Astrocyte (in vitro differentiated cells and primary cell): Measurements from ENCODE around the gene KDM7A. TPM values are rescaled to one million over a fixed set of nuclear protein-coding genes. Genes with fewer than 3 reads are reported as not detected.

Source experiments
- DNase-seq: peaks from one replicate; pipeline ENCODE4 v3.0.0-alpha.2; 2010; ENCODE audit warnings: low read depth
- FAIRE-seq: peaks from 2 replicates; lab custom pipeline; 2011; peaks lifted over from hg19 to GRCh38; lab: Jason Lieb, UNC
- H2AFZ ChIP-seq: 2 replicates; pipeline ENCODE4 v1.6.0; 2012; ENCODE audit warnings: low read depth, low read length, inconsistent platforms
- H3K27ac ChIP-seq: 2 replicates; pipeline ENCODE4 v1.5.1; 2011; ENCODE audit warnings: low read depth, low read length, inconsistent platforms
- H3K27me3 ChIP-seq: 2 replicates; pipeline ENCODE4 v1.6.0; 2011; ENCODE audit warnings: low read length, inconsistent platforms; ENCODE audit not compliant: insufficient read depth
- H3K36me3 ChIP-seq: 2 replicates; pipeline ENCODE4 v1.5.1; 2011; ENCODE audit warnings: low read length, inconsistent platforms; ENCODE audit not compliant: insufficient read depth
- H3K4me1 ChIP-seq: 2 replicates; pipeline ENCODE4 v1.5.1; 2011; ENCODE audit warnings: low read length, inconsistent platforms; ENCODE audit not compliant: insufficient read depth
- H3K4me2 ChIP-seq: 2 replicates; pipeline ENCODE4 v1.6.0; 2012; ENCODE audit warnings: low read length, inconsistent platforms
- H3K4me3 ChIP-seq: 2 replicates; pipeline ENCODE4 v1.5.1; 2011; ENCODE audit warnings: low read depth, mild to moderate bottlenecking, low read length, inconsistent platforms; ENCODE audit not compliant: insufficient read depth
- H3K79me2 ChIP-seq: 2 replicates; pipeline ENCODE4 v1.6.0; 2012; ENCODE audit warnings: mild to moderate bottlenecking, low read length, inconsistent platforms; ENCODE audit not compliant: insufficient read depth
- H3K9ac ChIP-seq: 2 replicates; pipeline ENCODE4 v1.6.0; 2012; ENCODE audit warnings: mild to moderate bottlenecking, low read length, inconsistent platforms
- H3K9me3 ChIP-seq: 2 replicates; pipeline ENCODE4 v1.5.1; 2012; ENCODE audit warnings: low read depth, mild to moderate bottlenecking, low read length, inconsistent platforms; ENCODE audit not compliant: insufficient read depth
- H4K20me1 ChIP-seq: 2 replicates; pipeline ENCODE4 v1.6.0; 2012; ENCODE audit warnings: low read length, inconsistent platforms; ENCODE audit not compliant: insufficient read depth
- H3K27ac Mint-ChIP-seq: one replicate; pipeline ENCODE4 v1.8.0; 2021; ENCODE audit warnings: mild to moderate bottlenecking, mixed read lengths; ENCODE audit not compliant: unreplicated experiment
- H3K27me3 Mint-ChIP-seq: one replicate; pipeline ENCODE4 v1.8.0; 2021; ENCODE audit warnings: low read depth, mixed read lengths; ENCODE audit not compliant: unreplicated experiment
- H3K36me3 Mint-ChIP-seq: one replicate; pipeline ENCODE4 v1.8.0; 2021; ENCODE audit warnings: low read depth, mixed read lengths; ENCODE audit not compliant: unreplicated experiment
- H3K4me1 Mint-ChIP-seq: one replicate; pipeline ENCODE4 v1.8.0; 2021; ENCODE audit warnings: low read depth, mixed read lengths; ENCODE audit not compliant: unreplicated experiment
- H3K4me3 Mint-ChIP-seq: one replicate; pipeline ENCODE4 v1.8.0; 2021; ENCODE audit warnings: mild to moderate bottlenecking, moderate library complexity, mixed read lengths; ENCODE audit not compliant: unreplicated experiment
- H3K9me3 Mint-ChIP-seq: one replicate; pipeline ENCODE4 v1.8.0; 2021; ENCODE audit warnings: mild to moderate bottlenecking, mixed read lengths; ENCODE audit not compliant: unreplicated experiment
- EZH2 ChIP-seq: IDR thresholded peaks from 2 replicates; pipeline ENCODE4 v1.6.1; 2012; ENCODE audit warnings: mild to moderate bottlenecking, low read length, inconsistent platforms; ENCODE audit not compliant: insufficient read depth
- total RNA-seq: library from RNA; stranded (reverse); gene quantifications from 2 replicates; pipeline ENCODE4 v1.2.1, GENCODE V29; 2021
- TF ChIP-seq, protein P1 (sequence below): IDR thresholded peaks from 2 replicates; pipeline ENCODE4 v1.5.1; 2011; ENCODE audit warnings: low read depth, mild to moderate bottlenecking, inconsistent platforms, low read length, moderate library complexity; ENCODE audit not compliant: insufficient read depth

KDM7A gene
- total RNA-seq, 1 donor from 2014 or later, result 5.4 TPM

- Histone ChIP-seq H2AFZ (no peak overlapping the region), H3K4me1 (peaks cover 5% of the 10 kb centered on the region), H3K4me3 (no peak overlapping the region), H3K79me2 (peaks cover 3% of the 10 kb centered on the region), H3K36me3 (no peaks in the 10 kb centered on the region), H3K9ac (no peak overlapping the region), H4K20me1 (peaks cover 18% of the 10 kb centered on the region), H3K9me3 (no peaks in the 10 kb centered on the region), H3K27ac (no peak overlapping the region), H3K4me2 (no peak overlapping the region), H3K27me3 (no peaks in the 10 kb centered on the region)
- H3K9me3 Mint-ChIP-seq, result no peaks in the 10 kb centered on the region
- H3K27ac Mint-ChIP-seq, result no peak overlapping the region
- FAIRE-seq (no peak), DNase-seq (no peak)
- H3K27me3 Mint-ChIP-seq, result no peaks in the 10 kb centered on the region
- peaks cover 4% of the 10 kb centered on the region for H3K36me3 Mint-ChIP-seq
- peaks cover 20% of the 10 kb centered on the region for H3K4me1 Mint-ChIP-seq
- H3K4me3 Mint-ChIP-seq, result no peak overlapping the region
- TF ChIP-seq, protein P1, sequence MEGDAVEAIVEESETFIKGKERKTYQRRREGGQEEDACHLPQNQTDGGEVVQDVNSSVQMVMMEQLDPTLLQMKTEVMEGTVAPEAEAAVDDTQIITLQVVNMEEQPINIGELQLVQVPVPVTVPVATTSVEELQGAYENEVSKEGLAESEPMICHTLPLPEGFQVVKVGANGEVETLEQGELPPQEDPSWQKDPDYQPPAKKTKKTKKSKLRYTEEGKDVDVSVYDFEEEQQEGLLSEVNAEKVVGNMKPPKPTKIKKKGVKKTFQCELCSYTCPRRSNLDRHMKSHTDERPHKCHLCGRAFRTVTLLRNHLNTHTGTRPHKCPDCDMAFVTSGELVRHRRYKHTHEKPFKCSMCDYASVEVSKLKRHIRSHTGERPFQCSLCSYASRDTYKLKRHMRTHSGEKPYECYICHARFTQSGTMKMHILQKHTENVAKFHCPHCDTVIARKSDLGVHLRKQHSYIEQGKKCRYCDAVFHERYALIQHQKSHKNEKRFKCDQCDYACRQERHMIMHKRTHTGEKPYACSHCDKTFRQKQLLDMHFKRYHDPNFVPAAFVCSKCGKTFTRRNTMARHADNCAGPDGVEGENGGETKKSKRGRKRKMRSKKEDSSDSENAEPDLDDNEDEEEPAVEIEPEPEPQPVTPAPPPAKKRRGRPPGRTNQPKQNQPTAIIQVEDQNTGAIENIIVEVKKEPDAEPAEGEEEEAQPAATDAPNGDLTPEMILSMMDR, result no peak
- no peak for TF ChIP-seq EZH2
Observed at GRCh38 chr7:140156460-140157080, 20.2 kb downstream of the KDM7A start.

DNA sequence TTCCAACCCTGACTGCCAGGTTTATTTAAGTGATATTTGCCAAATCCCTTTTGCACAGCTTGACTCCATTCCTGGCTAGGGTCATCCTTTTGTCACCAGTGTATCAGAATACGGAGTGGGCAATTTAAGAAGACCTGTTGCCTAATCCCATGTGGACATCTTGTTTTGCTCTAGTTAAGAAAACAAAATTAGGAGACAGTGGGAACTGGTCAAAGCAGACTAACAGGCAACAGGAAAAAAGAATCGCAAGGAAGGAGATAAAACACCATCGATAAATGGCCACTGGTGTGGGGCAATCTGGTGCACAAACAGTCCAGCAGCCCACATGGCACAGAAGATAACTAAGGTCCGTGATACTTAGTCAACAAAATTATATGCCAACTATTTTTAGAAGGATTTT lies 21.4 kb downstream of the KDM7A start:
- Histone ChIP-seq H3K4me2 (no peak overlapping the region), H3K36me3 (no peaks in the 10 kb centered on the region), H3K9ac (no peak overlapping the region), H4K20me1 (peaks cover 18% of the 10 kb centered on the region), H3K9me3 (no peaks in the 10 kb centered on the region), H2AFZ (no peak overlapping the region), H3K27ac (no peak overlapping the region), H3K4me3 (no peak overlapping the region), H3K4me1 (peaks cover 5% of the 10 kb centered on the region), H3K79me2 (peaks cover 3% of the 10 kb centered on the region), H3K27me3 (no peaks in the 10 kb centered on the region)
- Mint-ChIP-seq H3K27me3 (no peaks in the 10 kb centered on the region), H3K4me3 (no peak overlapping the region), H3K4me1 (peaks cover 15% of the 10 kb centered on the region), H3K9me3 (no peaks in the 10 kb centered on the region), H3K27ac (no peak overlapping the region), H3K36me3 (peaks cover 4% of the 10 kb centered on the region)
- TF ChIP-seq, protein P1, result no peak
- TF ChIP-seq EZH2, result no peak
- no peak for FAIRE-seq
- no peak for DNase-seq

GRCh38 chr7:140153666-140154161 lies 23.1 kb downstream of the KDM7A start:
- peaks cover 17% of the 10 kb centered on the region for H4K20me1 ChIP-seq
- no peak overlapping the region for H3K4me2 ChIP-seq
- no peaks in the 10 kb centered on the region for H3K27me3 ChIP-seq
- H3K27ac ChIP-seq, result no peak overlapping the region
- Mint-ChIP-seq H3K9me3 (no peaks in the 10 kb centered on the region), H3K4me3 (no peak overlapping the region), H3K36me3 (peaks cover 4% of the 10 kb centered on the region), H3K27me3 (no peaks in the 10 kb centered on the region), H3K4me1 (peaks cover 8% of the 10 kb centered on the region), H3K27ac (no peak overlapping the region)
- H3K9ac ChIP-seq, result no peak overlapping the region
- peaks cover 5% of the 10 kb centered on the region for H3K79me2 ChIP-seq
- H3K4me1 ChIP-seq, result no peaks in the 10 kb centered on the region
- TF ChIP-seq EZH2, result no peak
- TF ChIP-seq, protein P1, result no peak
- DNase-seq (no peak), FAIRE-seq (no peak)
- no peaks in the 10 kb centered on the region for H3K9me3 ChIP-seq
- H3K36me3 ChIP-seq, result no peaks in the 10 kb centered on the region
- no peak overlapping the region for H3K4me3 ChIP-seq
- H2AFZ ChIP-seq, result no peak overlapping the region
